GM20000 (cell line): ENCODE data around the gene JADE3.
A peak's percentile ranks its signal among the peaks of the same experiment; 100 is the strongest.

Source experiments
- DNase-seq: peaks from one replicate; pipeline ENCODE4 v3.0.0; 2012; ENCODE audit warnings: low spot score
- CTCF ChIP-seq: IDR thresholded peaks from 2 replicates; pipeline ENCODE4 v1.5.1; 2012; ENCODE audit warnings: mild to moderate bottlenecking, control low read depth; ENCODE audit errors: extremely low read depth, missing control alignments

JADE3 gene

GRCh38 chrX:46912098-46912602 lies at the start of gene JADE3:
Gene JADE3, plus strand, starts transcription at chrX:46912421. Its CDS starts 72,474 bp downstream, at chrX:46984895.
- TF ChIP-seq CTCF = no peak
- DNase-seq = peak; percentile 56

- no peak for TF ChIP-seq CTCF
Observed at GRCh38 chrX:46863072-46863471, 49.1 kb upstream of the JADE3 start.

GRCh38 chrX:46864606-46865005 lies 47.6 kb upstream of the JADE3 start:
- TF ChIP-seq CTCF = no peak
- no peak for DNase-seq

More at GRCh38 chrX:46863072-46863471, 49.1 kb upstream of the JADE3 start:
- no peak for DNase-seq

GRCh38 chrX:46865281-46865680 lies 46.9 kb upstream of the JADE3 start:
- TF ChIP-seq CTCF = no peak

GRCh38 chrX:46866726-46867125 lies 45.5 kb upstream of the JADE3 start:
- no peak for DNase-seq
- TF ChIP-seq CTCF = no peak

More at GRCh38 chrX:46865281-46865680, 46.9 kb upstream of the JADE3 start:
- DNase-seq = no peak

GRCh38 chrX:46873746-46874145 lies 38.5 kb upstream of the JADE3 start:
- no peak for TF ChIP-seq CTCF

GRCh38 chrX:46876901-46877300 lies 35.3 kb upstream of the JADE3 start:
- no peak for DNase-seq
- TF ChIP-seq CTCF = no peak

More at GRCh38 chrX:46873746-46874145, 38.5 kb upstream of the JADE3 start:
- no peak for DNase-seq
